ENCODE results near the gene PHF3.

PHF3 gene

DNA sequence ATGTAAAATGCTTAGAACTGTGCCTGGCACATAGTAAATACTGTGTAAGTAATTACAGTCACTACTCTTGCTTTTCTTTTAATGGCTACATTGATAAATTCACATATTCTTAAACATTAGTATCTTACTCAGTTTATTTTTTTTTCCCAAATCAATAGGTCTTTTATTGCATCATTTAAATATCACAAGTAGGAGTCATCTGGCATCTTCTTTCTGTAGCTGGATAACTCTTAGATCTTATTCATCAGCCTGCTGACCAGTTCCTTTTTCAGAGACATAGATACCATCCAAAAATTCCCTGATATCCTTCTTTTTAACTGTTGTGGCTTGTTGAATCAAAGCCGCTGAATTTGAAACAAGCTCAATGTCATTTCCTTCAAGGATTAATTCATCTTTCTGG lies 20.0 kb upstream of the PHF3 start:
- TF ChIP-seq, protein P1, sequence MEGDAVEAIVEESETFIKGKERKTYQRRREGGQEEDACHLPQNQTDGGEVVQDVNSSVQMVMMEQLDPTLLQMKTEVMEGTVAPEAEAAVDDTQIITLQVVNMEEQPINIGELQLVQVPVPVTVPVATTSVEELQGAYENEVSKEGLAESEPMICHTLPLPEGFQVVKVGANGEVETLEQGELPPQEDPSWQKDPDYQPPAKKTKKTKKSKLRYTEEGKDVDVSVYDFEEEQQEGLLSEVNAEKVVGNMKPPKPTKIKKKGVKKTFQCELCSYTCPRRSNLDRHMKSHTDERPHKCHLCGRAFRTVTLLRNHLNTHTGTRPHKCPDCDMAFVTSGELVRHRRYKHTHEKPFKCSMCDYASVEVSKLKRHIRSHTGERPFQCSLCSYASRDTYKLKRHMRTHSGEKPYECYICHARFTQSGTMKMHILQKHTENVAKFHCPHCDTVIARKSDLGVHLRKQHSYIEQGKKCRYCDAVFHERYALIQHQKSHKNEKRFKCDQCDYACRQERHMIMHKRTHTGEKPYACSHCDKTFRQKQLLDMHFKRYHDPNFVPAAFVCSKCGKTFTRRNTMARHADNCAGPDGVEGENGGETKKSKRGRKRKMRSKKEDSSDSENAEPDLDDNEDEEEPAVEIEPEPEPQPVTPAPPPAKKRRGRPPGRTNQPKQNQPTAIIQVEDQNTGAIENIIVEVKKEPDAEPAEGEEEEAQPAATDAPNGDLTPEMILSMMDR (IDR thresholded peaks at IDR 0.05; ENCODE audit: borderline replicate concordance, control extremely low read depth, extremely low read depth, insufficient read depth, missing control alignments), result no peak
- in situ Hi-C loops (cut with MboI; ENCODE audit: low sequenced_read_pairs, unreplicated experiment), result no loop called here

DNA sequence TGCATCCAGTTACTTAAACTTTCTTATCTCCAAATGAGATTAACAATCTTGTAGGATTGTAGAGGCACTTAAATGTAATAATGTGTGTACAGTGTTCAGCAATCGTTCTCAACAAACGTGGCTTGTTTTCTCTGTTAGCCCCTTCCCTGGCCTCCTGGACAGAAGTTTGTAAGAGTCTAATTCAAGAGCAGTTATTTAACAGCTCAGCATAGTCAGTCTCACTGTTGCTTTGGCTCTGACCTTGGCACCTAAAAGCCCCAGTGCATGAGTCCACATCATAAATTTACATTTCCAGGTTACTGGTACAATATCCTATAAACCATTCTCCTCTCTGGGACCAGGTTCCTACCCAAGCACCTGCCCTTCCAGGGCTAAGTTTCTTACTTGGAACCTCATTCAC lies 11.5 kb upstream of the PHF3 start:
- DNase-seq (ENCODE audit: low spot score), result no peak
- TF ChIP-seq, protein P1 (IDR thresholded peaks at IDR 0.05; ENCODE audit: borderline replicate concordance, control extremely low read depth, extremely low read depth, insufficient read depth, missing control alignments), result no peak
- in situ Hi-C loops (cut with MboI; ENCODE audit: low sequenced_read_pairs, unreplicated experiment), result no loop called here

More for the DNA sequence above, 20.0 kb upstream of the PHF3 start:
- DNase-seq (ENCODE audit: low spot score), result no peak

- in situ Hi-C loops (cut with MboI; ENCODE audit: low sequenced_read_pairs, unreplicated experiment), result no loop called here
- DNase-seq (ENCODE audit: low spot score), result no peak
- TF ChIP-seq, protein P1 (IDR thresholded peaks at IDR 0.05; ENCODE audit: borderline replicate concordance, control extremely low read depth, extremely low read depth, insufficient read depth, missing control alignments), result no peak
These were observed 5.1 kb upstream of the PHF3 start for GRCh38 chr6:63630466-63630865.

DNA sequence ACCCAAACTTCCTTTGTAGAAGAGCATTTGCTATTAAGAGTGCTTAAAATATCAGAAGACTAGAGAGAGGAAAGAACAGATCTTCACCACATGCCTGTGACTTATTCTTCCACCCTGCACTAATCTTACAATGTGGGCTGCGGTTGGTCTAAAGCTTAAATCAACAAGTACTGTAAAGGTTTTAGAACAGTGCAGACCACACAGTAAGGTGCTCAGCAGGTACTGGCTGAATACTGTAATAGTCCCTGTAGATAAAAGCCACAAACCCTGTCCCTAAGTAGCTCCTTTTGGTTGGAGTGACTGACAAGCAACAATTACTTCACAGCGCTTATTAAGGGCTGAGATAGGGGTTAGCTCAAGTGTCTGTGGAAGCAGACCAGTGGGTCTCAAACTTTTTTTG lies 972 bp upstream of the PHF3 start:
- DNase-seq (ENCODE audit: low spot score), result no peak
- TF ChIP-seq, protein P1 (IDR thresholded peaks at IDR 0.05; ENCODE audit: borderline replicate concordance, control extremely low read depth, extremely low read depth, insufficient read depth, missing control alignments), result no peak
- in situ Hi-C loops (cut with MboI; ENCODE audit: low sequenced_read_pairs, unreplicated experiment), result no loop called here

DNA sequence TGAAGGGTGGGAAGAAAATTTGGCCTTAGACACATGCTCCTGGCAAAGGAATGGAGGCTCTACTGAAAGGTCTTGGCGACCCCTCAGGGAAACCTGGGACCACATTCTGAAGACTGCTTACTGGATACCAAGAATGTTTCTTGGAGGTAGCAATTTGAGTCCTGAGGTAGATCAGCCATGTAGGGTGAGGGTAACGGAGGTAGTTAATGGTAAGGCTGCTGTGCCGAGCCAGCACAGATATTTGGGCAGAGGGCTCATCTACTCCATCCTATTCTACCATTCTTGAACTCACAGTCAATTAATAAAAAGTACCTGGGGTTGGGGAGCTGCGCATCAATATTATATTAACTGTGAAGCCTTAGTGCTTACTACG lies 401 bp upstream of the PHF3 start:
- TF ChIP-seq, protein P1 (IDR thresholded peaks at IDR 0.05; ENCODE audit: borderline replicate concordance, control extremely low read depth, extremely low read depth, insufficient read depth, missing control alignments), result no peak
- in situ Hi-C loops (cut with MboI; ENCODE audit: low sequenced_read_pairs, unreplicated experiment), result no loop called here
- no peak for DNase-seq (ENCODE audit: low spot score)

- TF ChIP-seq, protein P1 (IDR thresholded peaks at IDR 0.05; ENCODE audit: borderline replicate concordance, control extremely low read depth, extremely low read depth, insufficient read depth, missing control alignments), result no peak
- in situ Hi-C loops (cut with MboI; ENCODE audit: low sequenced_read_pairs, unreplicated experiment), result no loop called here
- peak; percentile 34 for DNase-seq (ENCODE audit: low spot score)
These were observed 968 bp downstream of the PHF3 start for GRCh38 chr6:63636518-63637021.

Measured in GM13976 (cell line).